Left kidney (tissue), 8 donors: ENCODE data around the gene STPG3. TPM values are rescaled to one million over a fixed set of nuclear protein-coding genes. Genes with fewer than 3 reads are reported as not detected.

Experiments
- DNase-seq: peaks from one replicate; pipeline ENCODE4 v3.0.0-alpha.2; 2013
- long read RNA-seq, 8 donors: transcript quantifications; one replicate each; lab custom pipeline, GENCODE V29; 2026
- polyA plus RNA-seq: library from polyadenylated mRNA; unstranded; fragments of 120-200 nt; gene quantifications from one replicate; pipeline ENCODE4 v1.2.1, GENCODE V29; 2013; ENCODE audit not compliant: insufficient read length

STPG3 gene
- 1.5 TPM for polyA plus RNA-seq
- long read RNA-seq, donor 1: 0 reads
- long read RNA-seq, donor 2: 0 reads
- long read RNA-seq, donor 3: 0 reads
- long read RNA-seq, donor 4: 0 reads
- long read RNA-seq, donor 5: 0 reads
- long read RNA-seq, donor 6: 0 reads
- long read RNA-seq, donor 7: 0 reads
- long read RNA-seq, donor 8: 0 reads

DNA sequence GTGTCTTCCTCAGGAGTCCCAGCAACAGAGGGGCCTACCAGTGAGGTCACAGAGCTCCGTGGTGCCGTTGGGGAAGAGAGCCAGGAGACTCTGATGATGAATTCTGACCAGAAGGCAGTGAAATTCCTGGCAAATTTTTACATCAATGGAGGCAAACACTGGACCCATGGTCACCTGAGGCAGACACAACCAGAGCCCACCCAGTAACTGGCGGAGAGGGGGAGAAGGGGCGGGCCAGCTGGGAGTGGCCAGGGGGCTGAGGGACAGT, at the start of gene STPG3:
STPG3 (plus strand) TSS at position 93 of the 268 bp plus-strand sequence; CDS start at position 94, 1 bp downstream.
- no peak for DNase-seq

GRCh38 chr9:137202966-137203365, 48.1 kb upstream of the STPG3 start:
- DNase-seq: no peak

DNA sequence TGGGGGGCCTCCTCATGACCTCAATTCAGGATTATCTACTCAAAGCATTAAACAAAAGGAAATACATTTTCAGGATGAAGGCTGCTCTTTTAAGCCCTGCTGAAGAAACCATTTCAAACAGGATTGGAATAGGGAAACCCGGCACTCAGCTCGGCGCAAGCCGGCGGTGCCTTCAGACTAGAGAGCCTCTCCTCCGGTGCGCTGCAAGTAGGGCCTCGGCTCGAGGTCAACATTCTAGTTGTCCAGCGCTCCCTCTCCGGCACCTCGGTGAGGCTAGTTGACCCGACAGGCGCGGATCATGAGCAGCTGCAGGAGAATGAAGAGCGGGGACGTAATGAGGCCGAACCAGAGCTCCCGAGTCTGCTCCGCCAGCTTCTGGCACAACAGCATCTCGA, 46.4 kb upstream of the STPG3 start:
- DNase-seq: no peak

GRCh38 chr9:137205126-137206069, 45.7 kb upstream of the STPG3 start, which contains the start of the genes NDOR1 and TMEM203:
NDOR1 (plus strand) TSS chr9:137205700; CDS start chr9:137205778, 78 bp downstream.
TMEM203 (minus strand) TSS chr9:137205648; CDS start chr9:137205414, 234 bp downstream.
- DNase-seq: peak; percentile 88

GRCh38 chr9:137206602-137207001, 44.5 kb upstream of the STPG3 start:
- no peak for DNase-seq

GRCh38 chr9:137211532-137211931, 39.6 kb upstream of the STPG3 start:
- no peak for DNase-seq

- DNase-seq: no peak
These were observed 38.6 kb upstream of the STPG3 start for GRCh38 chr9:137212520-137212919.

DNA sequence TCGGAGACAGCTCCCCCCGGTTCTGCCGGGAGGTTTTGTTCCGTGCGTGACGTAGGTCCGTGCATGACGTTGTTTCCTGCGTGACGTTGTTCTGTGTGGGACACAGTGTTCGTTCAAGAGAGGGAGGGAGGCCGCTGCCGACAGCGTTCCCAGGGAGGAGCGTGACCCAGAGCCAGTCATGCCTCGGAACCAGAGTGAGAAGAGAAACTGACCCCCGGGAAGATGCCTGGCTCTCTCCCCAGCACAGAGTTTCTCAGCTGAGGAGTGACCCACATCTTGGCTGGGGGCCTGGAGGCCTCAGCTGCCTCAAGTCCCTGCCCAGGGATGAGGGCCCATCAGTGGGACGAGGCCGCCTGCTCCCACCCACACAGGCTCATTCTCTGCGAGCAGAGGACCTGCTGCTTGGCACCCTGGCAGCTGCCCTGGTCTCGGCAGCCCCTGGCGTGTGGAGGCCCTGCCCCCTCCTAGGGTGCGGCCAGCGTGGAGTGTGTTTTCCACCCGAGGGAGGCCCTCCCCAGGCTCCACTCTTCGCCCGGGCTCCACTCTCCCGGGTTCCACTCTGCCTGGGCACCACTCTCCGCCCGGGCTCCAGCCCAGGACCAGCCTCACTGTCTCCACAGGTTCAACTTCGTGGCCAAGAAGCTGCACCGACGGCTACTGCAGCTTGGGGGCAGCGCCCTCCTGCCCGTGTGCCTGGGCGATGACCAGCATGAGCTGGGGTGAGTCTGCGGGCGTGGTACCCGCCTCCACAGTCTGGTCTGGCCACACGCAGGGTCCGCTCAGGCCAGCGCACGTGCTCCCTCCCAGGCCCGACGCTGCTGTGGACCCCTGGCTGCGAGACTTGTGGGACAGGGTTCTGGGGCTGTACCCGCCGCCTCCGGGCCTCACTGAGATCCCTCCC, 37.7 kb upstream of the STPG3 start:
- DNase-seq: no peak

- DNase-seq: no peak
These were observed 36.5 kb upstream of the STPG3 start for GRCh38 chr9:137214620-137215019.

DNA sequence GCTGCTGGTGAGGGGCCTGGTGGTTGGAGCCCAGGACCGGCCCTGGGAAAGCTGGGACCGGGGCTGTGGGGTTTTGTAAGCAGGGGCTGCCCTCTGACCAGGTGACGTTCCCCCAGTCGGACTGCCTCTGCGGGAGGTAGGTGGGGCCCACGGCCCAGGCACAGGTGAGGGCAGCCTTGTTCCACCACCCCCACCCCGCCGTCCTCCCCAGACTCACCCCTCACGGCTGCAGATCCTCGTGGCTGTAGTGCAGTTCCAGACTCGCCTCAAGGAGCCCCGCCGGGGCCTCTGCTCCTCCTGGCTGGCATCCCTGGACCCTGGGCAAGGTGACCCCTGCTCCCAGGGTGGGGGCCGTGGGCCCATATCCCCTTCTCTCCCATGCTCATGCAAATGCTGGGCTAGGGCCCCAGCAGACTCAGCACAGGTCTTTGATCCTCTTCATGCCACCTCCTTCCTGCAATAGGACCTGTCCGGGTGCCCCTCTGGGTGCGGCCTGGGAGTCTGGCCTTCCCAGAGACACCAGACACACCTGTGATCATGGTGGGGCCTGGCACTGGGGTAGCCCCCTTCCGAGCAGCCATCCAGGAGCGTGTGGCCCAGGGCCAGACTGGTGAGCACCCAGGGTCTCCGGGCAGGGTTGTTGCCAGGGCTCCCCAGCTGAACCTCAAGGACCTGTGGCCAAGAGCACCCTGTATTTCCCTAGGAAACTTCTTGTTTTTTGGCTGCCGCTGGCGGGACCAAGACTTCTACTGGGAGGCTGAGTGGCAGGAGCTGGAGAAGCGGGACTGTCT, 35.7 kb upstream of the STPG3 start:
- no peak for DNase-seq

- DNase-seq: no peak
These were observed 34.7 kb upstream of the STPG3 start for GRCh38 chr9:137216188-137216965.

DNA sequence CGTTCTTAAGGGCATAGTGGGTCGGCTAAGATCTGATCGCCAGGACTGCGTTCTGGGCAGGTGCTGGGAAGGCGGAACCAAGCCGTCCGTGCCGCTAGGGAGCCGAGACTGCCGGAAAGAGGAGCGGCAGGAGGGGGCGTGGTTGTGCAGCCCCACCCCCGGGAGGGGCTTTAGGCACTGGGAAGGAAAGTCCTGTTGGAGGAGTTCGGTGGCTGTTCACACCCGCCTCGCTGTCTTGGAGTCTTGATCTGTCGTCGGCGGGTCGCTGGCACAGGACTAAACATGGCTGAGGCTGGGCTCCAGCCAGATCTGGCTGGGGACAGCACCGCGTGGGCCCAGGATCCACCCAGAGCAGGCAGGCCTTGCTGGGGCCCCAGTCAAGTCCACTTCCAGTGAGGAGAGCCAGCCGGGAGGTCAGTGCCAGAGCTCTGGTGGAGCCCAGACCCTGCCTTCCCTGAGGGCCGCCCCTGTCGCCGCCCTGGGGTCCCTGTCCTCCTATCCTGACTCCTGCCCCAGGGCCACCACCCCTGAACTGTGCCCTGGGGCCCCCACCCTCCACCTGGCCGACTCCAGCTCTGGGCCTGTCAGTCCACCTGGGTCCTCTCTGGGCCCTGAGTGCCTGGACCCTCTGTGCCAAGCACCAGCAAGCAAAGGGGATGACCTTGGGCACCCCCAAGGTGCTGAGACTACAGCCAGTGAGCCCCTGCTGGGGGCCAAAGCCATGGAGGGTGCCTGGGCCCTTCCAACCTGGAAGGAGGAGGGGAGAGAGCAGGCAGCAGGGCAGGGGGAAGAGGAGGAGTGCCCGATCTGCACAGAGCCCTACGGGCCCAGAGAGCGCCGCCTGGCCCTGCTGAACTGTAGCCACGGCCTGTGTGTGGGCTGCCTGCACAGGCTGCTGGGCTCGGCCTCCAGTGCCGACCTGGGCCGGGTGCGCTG, 33.5 kb upstream of the STPG3 start:
- DNase-seq: no peak

GRCh38 chr9:137218212-137218753, 32.8 kb upstream of the STPG3 start:
- no peak for DNase-seq

DNA sequence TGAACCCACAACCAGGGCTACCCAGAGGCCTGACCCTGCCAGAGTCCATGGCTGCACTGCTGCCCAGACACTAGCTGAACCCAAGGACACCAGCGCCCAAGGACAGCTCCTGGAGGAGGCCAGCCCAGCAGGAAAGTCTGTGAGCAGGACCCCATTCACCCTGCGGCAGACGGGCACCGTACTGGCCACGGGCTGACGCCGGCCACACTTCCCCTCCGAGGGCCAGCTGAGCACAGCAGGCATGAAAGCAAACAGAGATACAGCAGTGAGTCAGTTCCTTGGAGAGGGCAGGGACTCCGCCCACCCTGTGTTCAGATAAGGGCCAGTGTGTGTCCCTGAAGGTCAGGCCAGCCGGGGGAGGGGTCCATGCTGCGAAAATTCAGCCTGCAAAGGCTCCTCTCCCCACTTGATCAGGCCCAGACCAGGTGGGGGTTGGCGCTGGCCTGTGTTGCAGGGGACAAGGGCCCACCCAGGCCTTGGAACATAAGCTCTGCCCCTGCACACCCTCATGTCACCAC, 32.3 kb upstream of the STPG3 start:
- no peak for DNase-seq

DNA sequence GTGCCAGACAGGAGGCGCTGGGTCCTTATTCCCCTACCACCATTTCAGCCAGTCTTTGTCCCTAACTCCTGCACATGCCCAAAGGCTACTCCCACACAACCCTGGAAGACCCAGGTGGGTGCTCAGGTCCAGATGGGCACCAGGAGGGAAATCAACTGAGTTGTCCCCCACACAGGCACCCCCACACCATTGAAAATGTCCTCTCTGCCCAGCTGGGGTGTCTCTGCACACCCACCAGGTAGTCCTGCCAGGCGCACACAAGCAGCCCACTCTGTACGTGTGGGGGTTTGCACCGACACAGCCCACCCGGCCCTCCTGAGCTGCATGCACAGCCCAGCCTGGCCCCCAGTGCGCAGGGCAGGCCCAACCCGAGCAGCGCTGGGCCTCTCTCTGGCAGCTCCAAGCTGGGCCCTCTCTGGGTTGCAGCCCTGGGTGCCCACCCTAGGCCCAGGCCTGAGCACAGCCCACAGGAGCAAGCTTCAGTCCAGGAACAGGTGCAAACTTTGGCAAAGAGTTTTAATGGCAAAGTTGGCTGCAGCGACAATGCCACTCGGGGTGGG, 31.2 kb upstream of the STPG3 start:
- no peak for DNase-seq

- no peak for DNase-seq
These were observed 30.6 kb upstream of the STPG3 start for GRCh38 chr9:137220317-137221094.

DNA sequence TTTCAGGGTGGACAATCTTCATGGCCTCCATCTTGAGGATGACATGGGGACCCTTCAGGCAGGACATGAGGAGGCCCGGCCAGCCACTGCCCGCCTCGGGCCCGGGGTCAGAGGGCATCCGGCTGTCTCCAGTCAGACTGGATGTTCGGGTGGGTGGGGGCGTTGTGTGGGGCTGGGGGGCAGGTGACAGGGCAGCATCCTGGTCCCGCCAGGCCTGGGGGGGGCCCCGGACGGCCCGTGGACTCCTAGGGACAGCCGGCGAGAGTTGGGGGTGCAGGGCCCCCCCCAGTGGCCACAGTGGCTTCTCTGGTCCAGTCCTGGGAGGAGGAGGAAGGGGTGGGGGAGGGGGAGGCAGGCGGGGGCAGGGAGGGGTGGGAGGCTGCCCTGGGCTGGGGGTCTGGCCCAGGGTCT, 30.0 kb upstream of the STPG3 start:
- no peak for DNase-seq
